Ureter (tissue), 1 donor: ENCODE data around the gene PPP1R14B. TPM values are rescaled to one million over a fixed set of nuclear protein-coding genes. Genes with fewer than 3 reads are reported as not detected.

ENCODE experiments used
- DNase-seq: peaks from one replicate; pipeline ENCODE4 v3.0.0-alpha.2; 2020; ENCODE audit warnings: low spot score
- total RNA-seq: library from RNA; stranded (reverse); gene quantifications from one replicate; pipeline ENCODE4 v1.2.4, GENCODE V29; 2023
- donor health status: DM: yes; HTN: yes; CAD: no.

PPP1R14B gene
- total RNA-seq, 1 donor from 2014 or later, result 136 TPM

GRCh38 chr11:64245797-64246620 is 734 bp downstream of the PPP1R14B start:
- DNase-seq, result peak; percentile 90

- no peak for DNase-seq
Measured at GRCh38 chr11:64245401-64245796, 1.3 kb downstream of the PPP1R14B start.

- DNase-seq, result no peak
Measured at GRCh38 chr11:64244966-64245365, 1.8 kb downstream of the PPP1R14B start.

GRCh38 chr11:64244107-64244506 is 2.6 kb downstream of the PPP1R14B start:
- no peak for DNase-seq

- no peak for DNase-seq
Measured at GRCh38 chr11:64243236-64243854, 3.4 kb downstream of the PPP1R14B start.

GRCh38 chr11:64241491-64242374 is 5.0 kb downstream of the PPP1R14B start:
- DNase-seq, result no peak

- DNase-seq, result peak; percentile 100
Measured at GRCh38 chr11:64241241-64241490, 5.6 kb downstream of the PPP1R14B start.

GRCh38 chr11:64240435-64241240 is 6.1 kb downstream of the PPP1R14B start, which contains the start of gene FKBP2:
TSS of gene FKBP2 (plus strand) at chr11:64241095. CDS start at chr11:64242388, 1,293 bp downstream.
- DNase-seq, result peak; percentile 98

- DNase-seq, result no peak
Measured at GRCh38 chr11:64239662-64240434, 6.9 kb downstream of the PPP1R14B start.

- DNase-seq, result no peak
Measured at GRCh38 chr11:64238999-64239398, 7.7 kb downstream of the PPP1R14B start.

GRCh38 chr11:64238076-64238475 is 8.7 kb downstream of the PPP1R14B start:
- DNase-seq, result no peak

- no peak for DNase-seq
Measured at GRCh38 chr11:64237484-64237951, 9.2 kb downstream of the PPP1R14B start.

GRCh38 chr11:64235437-64236161 is 11.1 kb downstream of the PPP1R14B start:
- DNase-seq, result peak; percentile 51

GRCh38 chr11:64234647-64235379 is 11.9 kb downstream of the PPP1R14B start:
- peak; percentile 59 for DNase-seq

GRCh38 chr11:64233913-64234586 is 12.7 kb downstream of the PPP1R14B start, which contains the start of gene VEGFB:
TSS of gene VEGFB (plus strand) at chr11:64234584. CDS start at chr11:64234834, 250 bp downstream.
- DNase-seq, result peak; percentile 75

GRCh38 chr11:64232967-64233315 is 13.8 kb downstream of the PPP1R14B start:
- no peak for DNase-seq

GRCh38 chr11:64232182-64232966 is 14.4 kb downstream of the PPP1R14B start:
- peak; percentile 48 for DNase-seq

GRCh38 chr11:64231546-64231945 is 15.2 kb downstream of the PPP1R14B start:
- DNase-seq, result no peak
